Epidermal melanocyte (primary cell): ENCODE measurements around the gene SNX12.
A peak's percentile ranks its signal among the peaks of the same experiment; 100 is the strongest.

Experiments
- DNase-seq: peaks from one replicate; pipeline ENCODE4 v3.0.0; 2011; ENCODE audit warnings: low spot score; ENCODE audit not compliant: insufficient read length

SNX12 gene

DNA sequence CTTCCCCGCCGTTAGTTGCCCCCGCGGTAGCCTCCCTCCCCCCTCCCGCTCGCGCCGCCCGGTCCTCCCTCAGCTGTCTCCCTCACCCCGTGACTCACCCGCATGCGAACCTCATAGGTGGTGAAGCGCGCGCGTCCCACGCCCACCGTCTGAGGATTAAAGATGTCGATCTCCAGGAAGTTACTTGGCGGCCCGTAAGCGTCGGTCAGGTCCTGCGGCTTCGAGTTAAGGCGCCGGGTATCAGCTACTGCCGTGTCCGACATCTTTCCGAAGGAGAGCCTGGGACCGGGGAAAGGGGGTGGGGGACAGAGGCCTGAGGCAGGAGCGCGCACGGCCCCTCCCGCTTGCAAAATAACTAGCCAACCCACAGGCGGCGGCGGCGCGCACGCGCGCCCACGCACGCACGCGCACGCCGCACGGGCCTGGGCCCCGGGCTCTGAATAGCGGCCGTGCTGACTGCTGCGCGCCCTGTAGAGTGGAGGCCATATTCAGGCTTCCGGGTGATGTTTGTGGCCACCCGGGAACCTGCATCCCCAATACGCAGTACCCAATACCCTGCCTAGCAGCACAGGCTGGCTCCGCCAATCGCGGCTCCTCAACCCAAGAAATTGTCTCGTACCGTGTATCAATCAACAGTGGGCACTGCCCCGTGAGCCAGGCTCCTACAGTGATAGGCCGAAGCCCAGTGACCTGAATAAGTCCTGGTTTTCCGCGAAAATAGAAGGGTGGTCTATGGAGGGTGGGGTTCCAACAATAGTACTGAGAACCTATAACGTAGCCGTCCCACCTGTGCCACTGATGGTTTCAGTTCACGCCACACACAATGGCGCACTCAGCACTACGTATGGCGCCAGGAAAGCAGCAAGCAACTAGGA is at the start of gene SNX12:
TSS of gene SNX12 (minus strand) at position 291 of the 875 bp plus-strand sequence. CDS start at position 263, 28 bp downstream.
- peak; percentile 77 for DNase-seq

DNA sequence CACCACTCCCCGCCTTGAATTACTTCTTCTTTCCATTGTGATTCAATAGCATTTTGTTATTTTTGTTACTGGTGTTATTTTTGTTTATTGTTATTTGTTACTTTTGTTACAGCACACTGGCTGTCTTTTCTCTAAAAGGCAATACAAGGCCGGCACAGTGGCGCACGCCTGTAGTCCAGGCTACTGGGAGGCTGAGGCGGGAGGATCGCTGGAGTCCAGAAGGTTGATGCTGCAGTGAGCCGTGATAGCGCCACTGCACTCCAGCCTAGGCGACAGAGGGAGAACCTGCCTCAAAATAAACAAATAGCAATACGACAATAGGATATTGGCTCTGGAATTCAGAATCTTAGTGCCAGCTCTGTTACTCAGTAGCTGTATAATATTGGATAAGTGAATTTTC is 49.2 kb upstream of the SNX12 start:
- DNase-seq: no peak

DNA sequence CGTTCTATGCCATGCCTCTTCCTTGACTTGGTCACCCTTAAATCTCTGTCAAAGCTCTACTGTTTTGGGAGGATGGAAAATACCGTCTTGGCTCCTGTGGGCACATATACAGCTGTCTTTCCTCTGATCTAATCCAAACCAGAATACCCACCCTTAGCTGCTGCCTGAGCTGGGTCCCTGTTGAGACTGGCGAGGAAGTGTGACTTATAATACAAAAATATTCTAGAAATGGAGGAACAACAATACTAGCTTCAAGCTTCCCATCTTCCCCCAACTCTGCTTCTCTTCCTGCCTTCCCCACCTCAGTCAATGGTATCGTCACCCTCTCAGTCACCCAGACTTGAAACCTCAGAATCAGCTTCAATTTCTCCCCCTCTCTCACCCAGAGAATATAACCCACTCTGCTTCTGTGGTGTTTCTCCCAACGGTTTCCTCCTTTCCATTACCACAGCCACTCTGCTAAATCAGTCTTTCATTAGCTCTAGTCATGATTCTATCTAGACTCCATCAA is 43.8 kb upstream of the SNX12 start:
- DNase-seq: no peak

DNA sequence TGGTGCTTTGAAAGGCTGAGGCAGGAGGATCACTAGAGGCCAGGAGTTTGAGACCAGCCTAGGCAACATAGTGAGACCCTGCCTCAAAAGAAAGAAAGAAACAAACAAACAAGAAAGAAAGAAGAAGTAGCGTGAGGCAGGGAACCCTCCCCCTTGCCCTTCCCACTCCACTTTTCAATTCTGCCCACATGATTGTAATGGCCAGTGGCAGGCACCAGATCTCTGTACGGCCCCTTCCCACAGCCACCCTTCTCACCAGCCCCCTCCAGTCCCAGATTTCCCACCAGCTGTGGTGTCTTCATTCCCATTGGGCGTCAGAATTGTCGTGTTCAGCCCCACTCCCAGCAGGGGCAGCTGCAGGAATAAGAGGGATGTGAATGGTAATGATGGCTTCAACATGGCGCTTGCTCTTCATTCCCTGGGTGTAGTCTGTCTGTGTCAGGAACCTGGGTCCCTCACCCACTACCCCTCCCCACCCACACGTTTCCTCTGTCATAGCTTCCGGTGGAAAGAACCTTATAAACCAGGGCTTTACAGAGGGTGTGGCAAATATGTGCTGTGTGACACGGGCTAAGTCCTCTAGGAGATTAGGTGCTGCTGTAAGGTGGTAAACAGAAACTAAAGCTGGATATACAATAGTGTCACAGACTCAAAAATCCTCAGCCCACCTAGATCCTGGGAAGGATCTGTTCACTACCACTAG is 43.2 kb upstream of the SNX12 start, which contains the start of gene IL2RG:
TSS of gene IL2RG (minus strand) at position 437 of the 703 bp plus-strand sequence. CDS start at position 399, 38 bp downstream.
- no peak for DNase-seq

DNA sequence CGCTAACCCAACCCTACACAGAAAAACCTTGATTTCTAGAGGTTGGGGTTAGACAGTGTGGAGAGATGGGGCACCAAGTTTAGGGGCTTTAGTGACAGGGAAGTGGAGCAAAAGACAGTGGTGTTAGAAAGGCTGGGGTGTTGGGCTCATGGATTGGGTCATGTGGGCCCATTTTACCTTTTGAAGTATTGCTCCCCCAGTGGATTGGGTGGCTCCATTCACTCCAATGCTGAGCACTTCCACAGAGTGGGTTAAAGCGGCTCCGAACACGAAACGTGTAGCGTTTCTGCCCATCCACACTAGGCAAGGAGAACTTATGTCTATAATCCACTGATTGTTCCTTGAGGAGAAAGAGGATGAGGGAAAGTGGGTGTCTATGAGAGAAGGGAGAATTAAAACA is 40.9 kb upstream of the SNX12 start:
- no peak for DNase-seq

DNA sequence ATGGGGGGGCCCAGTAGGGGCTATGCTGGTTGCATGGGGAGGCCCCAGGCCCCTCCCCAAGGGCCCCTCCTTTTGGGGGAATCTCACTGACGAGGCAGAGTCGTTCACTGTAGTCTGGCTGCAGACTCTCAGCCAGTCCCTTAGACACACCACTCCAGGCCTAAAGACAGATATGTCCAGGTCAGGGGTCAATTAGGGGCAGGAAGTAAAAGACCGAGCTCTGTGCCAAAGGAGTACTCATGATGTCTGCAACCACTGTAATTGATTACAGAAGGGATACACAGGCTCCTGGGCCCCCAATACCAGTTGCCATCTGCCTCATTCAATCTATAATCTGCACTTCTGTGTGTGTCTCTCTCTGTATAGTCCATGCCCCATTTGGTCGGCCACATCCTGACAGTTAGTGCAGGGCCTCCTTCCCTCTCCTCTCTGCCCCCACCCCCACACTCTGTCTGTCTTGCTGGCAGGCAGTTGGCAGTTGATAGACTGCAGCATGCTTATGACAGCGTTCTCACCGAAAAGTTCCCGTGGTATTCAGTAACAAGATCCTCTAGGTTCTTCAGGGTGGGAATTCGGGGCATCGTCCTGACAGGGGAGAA is 39.7 kb upstream of the SNX12 start:
- DNase-seq: no peak

DNA sequence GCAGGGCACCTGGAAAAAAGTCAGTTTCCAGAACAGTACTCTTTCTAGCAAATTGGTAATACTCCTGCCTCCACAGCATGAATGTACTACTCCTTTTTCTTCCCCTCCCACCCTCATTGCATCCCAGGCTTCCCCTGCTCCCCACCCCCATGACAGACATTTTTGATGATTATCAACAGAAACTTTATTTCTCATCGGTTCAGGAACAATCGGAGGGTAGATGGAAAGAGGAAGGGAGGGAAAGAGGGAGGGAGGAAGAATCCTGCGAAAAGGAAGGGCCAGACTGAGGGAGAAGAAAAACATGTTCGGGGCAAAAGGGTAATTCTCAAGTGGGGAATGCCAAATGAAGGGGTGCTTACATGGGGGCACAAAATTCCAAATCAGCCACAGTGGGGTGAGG is 39.1 kb upstream of the SNX12 start:
- DNase-seq: no peak

DNA sequence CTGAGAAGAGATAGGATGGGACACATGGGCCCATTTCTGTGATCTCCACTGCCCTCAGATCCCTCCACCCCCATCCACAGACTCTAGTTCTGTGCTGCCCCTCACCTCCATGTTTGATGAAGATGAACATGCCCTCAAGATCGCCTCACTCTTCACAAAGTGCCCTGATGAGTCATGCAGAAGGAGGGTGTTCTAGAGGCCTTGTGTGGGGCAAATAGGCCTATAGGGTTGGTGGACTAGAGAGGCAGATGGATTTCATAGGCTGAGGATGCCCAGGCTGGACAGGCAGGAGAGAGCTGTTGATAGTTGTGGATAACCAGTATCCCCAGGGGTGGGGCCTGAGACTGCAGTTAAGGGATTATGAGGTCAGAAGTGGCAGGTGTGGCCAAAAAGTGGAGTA is 38.3 kb upstream of the SNX12 start, which contains the start of gene CXorf65:
TSS of gene CXorf65 (minus strand) at position 314 of the 400 bp plus-strand sequence. CDS start at position 130, 184 bp downstream.
- no peak for DNase-seq

DNA sequence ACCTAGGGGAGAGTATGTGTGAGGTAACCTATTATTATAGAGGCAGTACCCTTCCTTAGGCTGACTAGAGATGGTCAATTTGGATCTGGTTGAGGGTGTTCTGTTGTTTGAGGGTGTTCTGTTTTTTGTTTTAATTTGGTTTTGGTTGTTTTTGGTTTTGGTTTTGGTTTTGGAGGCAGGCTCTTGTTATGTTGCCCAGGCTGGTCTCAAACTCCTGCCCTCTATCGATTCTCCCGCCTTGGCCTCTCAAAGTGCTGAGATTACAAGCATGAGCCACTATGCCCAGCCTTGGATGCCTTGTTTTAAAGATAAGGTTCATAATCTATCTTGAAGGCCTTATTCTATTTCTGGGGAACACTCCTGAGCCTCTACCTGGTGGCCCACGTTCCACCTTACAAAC is 37.5 kb upstream of the SNX12 start:
- DNase-seq: no peak

DNA sequence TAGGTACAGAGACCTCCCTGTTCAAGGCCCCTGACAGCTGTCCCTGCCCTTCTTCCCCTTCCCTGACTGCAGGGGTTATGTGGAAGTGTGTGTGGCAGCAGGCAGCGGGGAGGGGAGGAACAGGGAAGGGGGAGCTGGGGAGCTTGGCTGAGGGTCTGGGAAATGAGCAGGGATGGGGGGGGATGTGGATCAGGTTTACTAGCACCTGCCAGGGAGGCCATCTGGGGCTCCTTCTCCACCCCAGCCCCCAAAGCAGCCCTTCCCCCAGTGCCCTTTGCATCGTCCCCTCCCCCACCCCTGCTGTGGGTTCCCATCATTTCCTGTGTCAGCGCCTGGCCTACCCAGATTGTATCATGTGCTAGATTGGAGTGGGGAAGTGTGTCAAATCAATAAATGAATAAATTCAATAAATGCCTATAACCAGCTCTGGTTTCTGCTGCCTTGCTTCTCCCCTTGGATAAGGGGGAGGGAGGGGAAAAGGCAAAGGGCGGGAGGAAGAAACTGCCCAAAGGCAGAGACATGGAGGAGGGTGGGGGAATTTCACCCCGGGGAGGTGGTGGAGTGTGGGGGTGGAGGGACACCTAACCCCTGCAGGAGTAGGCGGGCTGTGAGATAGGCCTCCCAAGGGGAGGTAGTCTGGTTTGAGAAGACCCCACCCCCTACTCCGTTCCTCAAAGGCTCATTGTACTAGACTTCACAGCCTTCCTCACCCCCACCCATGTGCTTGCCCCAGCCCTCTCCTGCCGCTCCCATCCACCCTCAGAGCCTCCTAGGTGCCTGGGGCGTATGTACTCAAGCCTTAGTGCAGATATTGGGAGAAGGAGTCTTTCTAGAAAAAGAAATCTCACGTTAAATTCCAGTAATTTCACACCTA is 35.2 kb upstream of the SNX12 start:
- DNase-seq: peak; percentile 49

DNA sequence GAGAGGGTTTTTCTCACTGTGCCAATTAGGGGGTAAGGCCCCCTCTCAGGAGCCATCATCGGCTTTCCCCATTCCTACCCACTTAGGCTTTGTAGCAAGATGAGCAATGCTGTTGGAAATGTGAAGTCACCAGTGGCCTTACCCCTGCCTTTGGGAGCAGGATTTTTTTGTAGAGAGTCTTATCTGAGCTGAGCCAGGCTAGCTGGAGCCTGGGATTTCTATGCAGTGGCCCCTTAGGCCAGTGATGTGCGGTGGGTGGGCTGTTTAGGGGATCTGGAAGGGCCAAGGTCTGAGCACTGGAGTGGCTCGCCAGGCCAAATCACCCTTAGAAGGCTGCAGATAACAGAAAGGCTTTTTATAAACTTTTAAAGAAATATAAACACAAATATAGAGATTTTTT is 34.2 kb upstream of the SNX12 start:
- DNase-seq: no peak

DNA sequence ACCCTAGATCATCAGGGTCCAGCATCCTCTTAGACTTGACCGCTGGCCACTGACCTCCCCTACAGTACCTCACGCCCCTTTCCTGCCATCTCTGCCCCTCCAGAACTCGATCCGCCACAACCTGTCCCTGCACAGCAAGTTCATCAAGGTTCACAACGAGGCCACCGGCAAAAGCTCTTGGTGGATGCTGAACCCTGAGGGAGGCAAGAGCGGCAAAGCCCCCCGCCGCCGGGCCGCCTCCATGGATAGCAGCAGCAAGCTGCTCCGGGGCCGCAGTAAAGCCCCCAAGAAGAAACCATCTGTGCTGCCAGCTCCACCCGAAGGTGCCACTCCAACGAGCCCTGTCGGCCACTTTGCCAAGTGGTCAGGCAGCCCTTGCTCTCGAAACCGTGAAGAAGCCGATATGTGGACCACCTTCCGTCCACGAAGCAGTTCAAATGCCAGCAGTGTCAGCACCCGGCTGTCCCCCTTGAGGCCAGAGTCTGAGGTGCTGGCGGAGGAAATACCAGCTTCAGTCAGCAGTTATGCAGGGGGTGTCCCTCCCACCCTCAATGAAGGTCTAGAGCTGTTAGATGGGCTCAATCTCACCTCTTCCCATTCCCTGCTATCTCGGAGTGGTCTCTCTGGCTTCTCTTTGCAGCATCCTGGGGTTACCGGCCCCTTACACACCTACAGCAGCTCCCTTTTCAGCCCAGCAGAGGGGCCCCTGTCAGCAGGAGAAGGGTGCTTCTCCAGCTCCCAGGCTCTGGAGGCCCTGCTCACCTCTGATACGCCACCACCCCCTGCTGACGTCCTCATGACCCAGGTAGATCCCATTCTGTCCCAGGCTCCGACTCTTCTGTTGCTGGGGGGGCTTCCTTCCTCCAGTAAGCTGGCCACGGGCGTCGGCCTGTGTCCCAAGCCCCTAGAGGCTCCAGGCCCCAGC is 32.7 kb upstream of the SNX12 start:
- DNase-seq: no peak

DNA sequence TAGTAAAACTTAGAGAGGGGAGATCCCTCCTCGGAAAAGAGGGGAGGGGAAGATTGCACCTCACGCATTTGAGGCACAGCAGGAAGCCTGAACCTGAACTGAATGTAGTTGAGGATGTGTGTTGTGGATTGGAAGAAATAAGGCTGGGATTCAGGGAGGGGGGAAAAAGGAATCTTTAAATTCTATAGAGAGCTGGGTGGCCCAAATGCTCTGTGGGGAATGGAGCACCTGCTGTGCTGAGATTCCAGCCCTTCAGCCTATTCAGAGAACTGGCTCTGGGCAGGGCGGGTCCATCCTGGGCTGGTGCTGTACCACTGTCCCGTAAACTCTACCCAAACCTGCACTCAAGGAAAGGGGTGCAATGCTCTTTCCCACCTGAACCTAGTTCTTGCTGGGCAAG is 31.6 kb upstream of the SNX12 start:
- no peak for DNase-seq

DNA sequence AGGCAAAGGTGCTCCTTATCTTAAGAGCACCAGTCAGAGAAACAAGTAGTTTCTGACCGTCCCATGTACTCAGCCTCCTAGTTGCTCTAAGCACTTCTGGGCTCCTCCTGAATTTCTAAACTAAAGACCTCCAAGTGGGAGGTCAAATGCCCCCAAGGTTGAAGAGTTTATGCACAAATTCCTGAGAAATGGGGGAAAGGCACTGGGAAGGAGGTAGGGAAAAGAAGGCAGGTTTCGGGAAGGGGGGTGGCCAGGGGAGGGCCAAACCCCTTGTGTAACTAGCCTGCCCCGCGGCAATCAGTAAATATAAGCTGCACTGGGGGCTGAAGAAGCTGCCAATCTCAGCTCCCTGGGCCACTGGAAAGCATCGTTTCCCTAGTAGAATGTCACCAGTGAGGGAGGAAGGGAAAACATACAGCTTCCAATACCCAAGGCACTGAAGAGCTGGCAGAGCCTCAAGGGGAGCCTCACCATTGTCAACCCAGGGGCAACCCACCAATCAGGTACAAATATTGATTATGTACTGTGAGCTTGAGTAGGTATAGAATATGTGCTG is 30.9 kb upstream of the SNX12 start:
- DNase-seq: no peak

DNA sequence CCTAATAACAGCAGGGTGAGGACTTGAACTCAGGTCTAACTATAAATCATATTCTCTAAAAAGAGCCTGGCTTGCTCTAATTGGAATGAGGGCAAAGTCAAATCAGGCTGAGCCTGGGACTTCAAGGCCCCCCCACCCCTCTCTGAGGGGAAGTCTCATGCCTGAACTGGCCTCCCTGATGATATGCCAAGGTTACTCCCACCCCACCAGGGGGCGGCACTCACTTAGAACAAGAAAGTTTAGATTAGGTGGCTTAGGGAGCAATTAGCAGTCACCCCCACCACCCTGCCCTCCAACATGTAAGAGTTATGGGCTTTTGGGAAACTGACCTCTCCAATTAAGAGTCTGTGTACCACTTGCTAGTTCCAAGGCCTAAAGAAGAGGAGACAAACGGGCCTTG is 30.2 kb upstream of the SNX12 start:
- DNase-seq: peak; percentile 19

DNA sequence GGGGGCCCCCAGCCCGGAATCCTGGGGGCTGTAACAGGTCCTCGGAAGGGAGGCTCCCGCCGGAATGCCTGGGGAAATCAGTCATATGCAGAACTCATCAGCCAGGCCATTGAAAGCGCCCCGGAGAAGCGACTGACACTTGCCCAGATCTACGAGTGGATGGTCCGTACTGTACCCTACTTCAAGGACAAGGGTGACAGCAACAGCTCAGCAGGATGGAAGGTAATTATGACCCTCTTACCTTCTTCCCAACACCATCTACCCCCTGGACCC is 28.6 kb upstream of the SNX12 start:
- DNase-seq: no peak

DNA sequence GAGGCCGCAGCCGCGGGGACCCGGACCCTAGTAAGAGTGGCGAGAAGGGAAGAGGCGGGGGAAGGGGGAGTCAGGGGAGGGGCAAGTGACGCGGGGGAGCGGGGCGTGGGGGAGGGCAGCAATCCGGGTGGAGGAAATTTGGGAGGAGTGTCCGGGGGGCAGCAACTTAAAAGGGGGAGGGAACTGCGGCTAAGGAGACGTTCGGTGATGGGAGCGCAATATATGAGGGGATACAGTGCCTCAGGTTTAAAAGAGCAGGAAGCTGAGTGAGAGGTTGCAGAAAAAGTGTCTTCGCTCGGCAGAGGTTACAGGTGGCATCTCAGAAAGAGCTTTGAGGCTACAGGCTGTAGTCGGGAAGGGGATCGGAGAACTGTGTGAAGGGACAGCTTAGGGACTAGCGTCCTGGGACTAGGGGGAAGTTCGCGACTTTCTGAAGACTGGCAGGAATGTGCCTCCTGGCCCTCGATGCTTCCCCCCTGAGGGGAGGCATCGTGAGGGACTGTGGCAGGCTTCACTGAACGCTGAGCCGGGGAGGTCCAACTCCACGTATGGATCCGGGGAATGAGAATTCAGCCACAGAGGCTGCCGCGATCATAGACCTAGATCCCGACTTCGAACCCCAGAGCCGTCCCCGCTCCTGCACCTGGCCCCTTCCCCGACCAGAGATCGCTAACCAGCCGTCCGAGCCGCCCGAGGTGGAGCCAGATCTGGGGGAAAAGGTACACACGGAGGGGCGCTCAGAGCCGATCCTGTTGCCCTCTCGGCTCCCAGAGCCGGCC is 28.0 kb upstream of the SNX12 start:
- peak; percentile 45 for DNase-seq

DNA sequence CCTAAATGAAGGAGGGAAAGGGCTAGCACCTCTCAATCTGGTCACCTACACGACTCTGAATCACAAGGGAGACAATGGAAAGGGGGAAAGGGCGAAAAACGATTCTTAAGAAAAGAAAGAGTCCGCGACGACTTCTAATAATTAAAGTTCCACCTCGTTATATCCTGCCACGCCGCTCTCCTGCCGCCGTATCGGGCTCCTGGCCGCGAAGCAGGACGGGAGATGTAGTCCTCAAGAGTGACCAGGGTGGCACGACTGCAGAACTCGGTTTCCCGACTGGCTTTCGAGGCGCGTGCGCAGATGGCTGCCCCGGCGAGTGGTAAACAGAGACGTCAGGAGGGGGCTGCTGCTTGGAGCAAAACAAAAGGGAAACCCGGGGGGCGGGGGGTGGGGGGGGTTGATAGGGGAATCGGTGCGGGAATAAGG is 27.4 kb upstream of the SNX12 start, which contains the start of gene FOXO4:
TSS of gene FOXO4 (plus strand) at position 297 of the 426 bp plus-strand sequence. CDS start 678 bp downstream, outside the sequence.
- DNase-seq: peak; percentile 78

DNA sequence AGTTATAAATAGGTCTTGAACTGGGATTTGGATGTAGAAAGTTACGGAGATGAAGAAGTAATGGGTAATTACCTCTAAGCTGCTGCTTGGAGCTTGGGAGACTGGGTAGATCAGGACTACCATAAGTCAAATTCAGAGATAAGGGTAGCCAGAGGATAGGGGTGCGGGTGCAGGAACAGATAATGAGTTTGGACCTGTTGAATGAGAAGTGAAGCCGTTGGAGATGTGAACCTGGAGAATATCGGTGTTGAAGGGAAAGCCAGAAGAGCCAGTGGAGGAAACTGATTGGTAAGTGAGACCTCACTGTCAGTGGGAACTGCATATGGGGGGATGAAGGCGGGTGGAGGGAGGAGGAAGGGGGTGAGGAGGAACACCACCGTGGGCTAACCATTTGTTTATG is 26.9 kb upstream of the SNX12 start:
- DNase-seq: no peak
